Activated gamma-delta T cell treated with anti-CD3 and anti-CD28 coated beads, Interleukin-2, amount 50 U/mL, for 16 hours (primary cell): Measurements from ENCODE around the gene RPL10.

Experiments
- DNase-seq: peaks from one replicate; pipeline ENCODE4 v3.0.0-alpha.2; 2020; ENCODE audit warnings: low read depth

The RPL10 gene

DNA sequence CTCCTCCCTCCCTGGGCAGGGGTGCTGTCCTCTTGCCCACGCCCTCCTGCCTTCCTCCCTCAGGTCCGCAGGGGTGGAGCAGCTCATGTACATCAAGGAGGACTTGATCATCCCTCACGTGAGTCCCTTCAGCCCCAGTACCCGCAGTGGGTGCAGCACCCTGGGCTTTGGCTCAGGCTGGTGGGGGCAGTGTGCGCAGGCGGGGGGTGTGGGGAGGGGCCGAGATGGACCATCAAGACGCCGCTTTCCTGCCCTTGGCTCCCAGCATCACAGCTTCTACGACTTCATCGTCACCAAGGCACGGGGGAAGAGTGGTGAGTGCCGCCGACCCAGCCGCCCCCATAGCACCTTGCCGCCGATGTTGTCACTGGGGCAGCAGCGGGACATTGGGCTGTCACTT is 51.4 kb downstream of the RPL10 start:
- DNase-seq: no peak

DNA sequence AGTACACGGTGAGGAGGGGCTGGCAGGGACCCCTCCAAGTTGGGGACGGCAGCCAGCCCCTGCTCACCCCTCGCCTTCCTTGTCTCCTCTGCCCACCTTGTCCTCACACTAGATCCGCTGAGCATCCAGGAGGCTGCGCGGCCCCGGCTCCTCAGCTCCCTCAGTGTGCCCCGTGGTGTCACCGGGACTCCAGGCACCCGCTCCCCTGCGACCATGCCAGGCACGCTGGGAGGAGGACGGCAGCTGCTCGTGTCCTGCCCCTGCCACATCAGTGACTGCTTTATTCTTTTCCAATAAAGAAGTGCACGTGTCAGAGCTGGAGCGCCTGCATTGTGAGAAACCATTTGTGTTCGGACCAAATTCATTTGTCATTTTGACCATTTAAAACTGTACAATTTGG is 52.1 kb downstream of the RPL10 start:
- DNase-seq: no peak
